LNCAP (cell line): ENCODE measurements around the gene GLS.

ENCODE experiments used
- TF ChIP-seq, protein P1 (sequence below): fragments of 450-650 bp; IDR thresholded peaks from 2 replicates; pipeline ENCODE4 v1.5.1; 2017; ENCODE audit warnings: mild to moderate bottlenecking

GLS gene

DNA sequence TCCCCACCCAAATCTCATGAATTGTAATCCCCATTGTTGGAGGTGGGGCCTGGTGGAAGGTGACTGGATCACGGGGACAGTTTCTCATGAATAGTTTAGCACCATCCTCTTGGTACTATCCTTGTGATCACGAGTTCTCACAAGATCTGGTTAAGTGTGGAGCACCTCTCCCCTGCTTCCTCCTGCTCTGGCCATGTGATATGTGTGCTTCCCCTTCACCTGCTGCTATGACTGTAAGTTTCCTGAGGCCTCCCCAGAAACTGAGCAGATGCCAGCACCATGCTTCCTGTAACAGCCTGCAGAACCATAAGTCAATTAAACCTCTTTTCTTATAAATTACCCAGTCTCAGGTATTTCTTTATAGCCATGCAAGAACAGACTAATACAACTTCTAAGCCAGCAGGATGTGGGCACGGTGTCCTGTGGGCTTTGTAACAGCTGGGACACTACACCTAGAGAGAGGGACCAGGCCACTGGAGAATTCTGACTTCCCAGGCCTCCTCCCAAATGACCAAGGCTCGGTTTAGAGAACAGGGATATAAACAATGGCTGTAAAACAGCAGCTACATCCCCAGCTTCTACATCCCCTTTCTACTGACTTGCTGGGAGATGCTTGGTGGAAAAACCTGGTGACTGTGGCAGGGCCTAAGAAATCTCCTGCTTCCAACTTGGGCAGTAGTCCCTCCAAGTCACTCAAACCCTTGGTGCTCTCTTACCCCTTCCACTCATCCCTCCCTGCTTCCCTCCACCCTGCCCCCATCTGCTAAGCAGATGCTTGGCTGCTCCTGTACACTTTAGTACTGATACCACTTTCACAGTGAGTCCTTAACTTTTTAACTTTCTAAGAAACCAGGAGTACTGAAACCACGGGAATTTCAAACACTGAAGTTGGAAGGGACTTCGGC lies 123.0 kb downstream of the GLS start:
- TF ChIP-seq, protein P1, sequence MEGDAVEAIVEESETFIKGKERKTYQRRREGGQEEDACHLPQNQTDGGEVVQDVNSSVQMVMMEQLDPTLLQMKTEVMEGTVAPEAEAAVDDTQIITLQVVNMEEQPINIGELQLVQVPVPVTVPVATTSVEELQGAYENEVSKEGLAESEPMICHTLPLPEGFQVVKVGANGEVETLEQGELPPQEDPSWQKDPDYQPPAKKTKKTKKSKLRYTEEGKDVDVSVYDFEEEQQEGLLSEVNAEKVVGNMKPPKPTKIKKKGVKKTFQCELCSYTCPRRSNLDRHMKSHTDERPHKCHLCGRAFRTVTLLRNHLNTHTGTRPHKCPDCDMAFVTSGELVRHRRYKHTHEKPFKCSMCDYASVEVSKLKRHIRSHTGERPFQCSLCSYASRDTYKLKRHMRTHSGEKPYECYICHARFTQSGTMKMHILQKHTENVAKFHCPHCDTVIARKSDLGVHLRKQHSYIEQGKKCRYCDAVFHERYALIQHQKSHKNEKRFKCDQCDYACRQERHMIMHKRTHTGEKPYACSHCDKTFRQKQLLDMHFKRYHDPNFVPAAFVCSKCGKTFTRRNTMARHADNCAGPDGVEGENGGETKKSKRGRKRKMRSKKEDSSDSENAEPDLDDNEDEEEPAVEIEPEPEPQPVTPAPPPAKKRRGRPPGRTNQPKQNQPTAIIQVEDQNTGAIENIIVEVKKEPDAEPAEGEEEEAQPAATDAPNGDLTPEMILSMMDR, result no peak

DNA sequence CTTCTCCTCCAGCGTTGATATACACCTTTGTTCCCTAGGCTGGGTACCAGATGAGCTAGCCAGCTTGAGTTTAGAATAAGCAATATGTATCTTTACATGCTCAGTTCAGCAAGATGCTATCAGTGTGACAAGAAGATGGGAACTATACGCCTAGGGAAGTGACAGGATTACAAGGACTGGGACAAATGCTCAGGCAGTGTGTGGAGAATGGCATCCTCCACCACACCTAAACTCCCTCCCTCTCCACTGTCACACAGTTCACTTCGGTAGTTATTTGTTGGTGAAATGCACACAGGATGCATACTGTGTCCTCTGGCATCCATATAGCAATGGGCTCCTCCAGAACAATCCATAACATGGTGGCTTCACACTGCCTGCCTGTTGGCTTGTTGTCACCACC lies 125.7 kb downstream of the GLS start:
- TF ChIP-seq, protein P1, result no peak

DNA sequence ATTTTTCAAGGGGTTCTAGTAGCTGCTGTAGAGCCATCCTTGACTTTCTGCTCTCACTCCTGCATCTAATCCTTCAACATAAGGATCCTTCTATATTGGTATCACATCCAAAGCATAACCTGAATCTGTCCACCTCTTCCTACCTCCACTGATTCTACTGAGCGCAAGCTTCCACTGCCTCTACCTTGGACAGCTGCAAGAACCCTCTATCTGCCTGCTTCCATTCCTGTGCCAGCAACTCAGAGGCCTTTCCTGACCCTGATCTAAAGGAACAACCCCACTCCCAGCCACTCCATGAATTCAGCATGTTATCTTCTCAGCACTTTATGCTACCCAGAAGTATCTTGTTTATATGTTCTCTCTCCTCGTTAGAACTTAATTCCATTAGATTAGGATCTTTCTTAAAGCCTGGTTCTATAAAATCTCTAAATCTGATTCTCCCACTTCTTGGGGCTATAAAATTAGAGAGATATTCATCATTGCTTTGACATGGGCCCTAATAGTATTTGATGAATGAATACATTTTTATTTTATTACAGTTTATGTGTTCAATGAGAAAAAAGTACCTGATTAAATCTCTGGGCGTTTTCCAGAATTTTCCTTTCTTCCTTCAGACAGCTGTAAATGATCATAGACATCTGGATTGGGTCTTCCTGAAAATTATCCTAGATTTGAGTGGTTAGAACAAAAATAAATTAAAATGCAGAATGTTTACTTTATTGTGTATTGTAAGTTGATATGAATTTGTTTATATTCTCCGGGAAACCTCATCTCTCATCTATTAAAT lies 126.6 kb downstream of the GLS start:
- TF ChIP-seq, protein P1, result no peak

DNA sequence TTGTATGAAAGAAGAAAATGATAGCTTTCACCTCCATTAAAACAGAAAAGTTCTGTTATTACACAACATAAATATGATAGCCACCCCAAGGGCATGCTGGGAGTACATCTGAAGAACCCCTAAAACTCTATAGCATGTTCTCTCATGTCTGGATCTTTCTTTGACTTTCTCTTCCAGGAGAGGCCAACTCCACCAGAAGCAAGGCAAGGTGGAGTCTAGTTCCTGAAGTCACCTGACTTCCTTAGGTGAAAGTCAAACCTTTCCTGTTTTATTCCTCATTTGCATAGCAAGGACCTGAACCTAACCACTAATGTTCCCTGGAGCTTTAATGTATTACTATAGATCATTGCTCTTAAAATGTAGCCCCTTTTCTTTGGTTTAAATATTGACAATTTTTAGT lies 127.7 kb downstream of the GLS start:
- TF ChIP-seq, protein P1, result no peak

DNA sequence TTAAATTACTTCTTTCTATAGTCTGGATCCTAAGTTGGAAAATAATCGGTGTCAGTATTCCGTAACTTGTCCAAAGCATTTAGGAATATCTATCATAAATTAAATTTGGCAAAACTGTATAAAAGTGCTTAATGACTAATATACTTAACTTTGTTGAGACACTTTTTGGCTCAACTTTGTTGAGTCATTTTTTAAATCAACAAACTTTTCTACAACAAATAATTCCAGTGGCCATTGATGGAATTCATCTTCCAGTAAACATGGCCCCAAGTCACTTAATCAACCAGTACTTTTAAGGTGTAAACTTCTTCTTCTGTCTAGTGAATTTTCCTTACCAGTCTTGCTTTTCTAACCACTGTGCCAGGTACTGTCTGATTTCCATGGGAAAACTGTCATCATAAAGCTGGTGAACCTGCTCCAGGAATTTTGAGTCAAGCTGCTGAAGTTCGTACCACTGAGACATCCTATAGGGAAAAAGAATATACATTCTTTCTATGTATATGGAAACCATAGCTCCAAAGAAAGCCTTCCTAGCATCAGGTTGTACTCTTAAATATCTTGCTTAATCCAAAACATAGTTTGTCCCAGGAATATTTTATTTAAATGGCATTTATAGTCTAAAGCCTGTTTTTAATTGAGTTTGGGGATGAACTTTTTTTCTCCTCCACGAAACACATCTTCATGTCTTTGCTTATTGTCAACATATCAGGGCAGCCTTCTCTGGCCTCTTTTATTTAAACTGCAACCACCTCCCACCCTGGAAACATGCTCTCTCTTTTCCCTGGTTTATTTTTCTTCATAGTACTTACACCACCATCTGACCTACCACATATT lies 129.1 kb downstream of the GLS start:
- TF ChIP-seq, protein P1, result no peak

DNA sequence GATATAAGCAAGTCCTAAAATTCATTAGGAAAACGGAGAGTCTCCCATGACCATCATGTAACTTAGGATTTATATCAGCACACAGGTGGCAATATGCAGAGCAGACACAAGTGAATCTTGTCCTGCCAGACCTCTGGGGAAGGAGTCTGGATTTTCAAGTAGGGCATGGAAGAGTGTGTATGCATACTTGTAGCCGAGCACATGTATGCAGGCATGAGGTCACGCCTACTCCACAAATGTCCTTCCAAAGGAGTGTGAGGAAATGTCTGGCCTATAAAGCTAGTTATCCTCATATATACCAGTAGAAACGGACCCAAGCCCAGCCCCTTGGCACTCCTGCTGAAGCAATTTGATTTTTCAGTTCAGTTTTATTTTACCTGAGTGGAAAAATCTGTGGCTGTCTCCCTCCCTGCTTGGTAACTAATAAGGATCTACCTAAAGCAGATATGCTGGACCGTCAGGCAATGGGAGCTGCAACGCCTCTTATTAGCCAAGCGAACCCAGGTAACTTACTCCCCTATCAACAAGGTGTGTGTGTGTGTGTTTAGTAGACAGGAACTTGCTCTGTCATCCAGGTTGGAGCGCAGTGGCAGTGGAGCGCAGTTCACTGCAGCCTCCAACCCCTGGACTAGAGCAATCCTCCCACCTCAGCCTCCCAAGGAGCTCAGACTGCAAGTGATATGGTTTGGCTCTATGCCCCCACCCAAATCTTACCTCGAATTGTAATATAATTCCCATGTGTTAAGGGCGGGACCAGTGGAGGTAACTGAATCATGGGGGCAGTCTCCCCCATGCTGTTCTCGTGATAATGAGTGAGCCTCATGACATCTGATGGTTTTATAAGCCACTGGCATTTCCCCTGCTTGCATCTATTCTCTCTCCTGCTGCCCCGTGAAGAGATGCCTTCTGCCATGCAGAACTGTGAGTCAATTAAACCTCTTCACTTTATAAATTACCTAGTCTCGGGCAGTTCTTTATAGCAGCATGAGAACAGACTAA lies 130.6 kb downstream of the GLS start:
- TF ChIP-seq, protein P1, result no peak
